Liver (tissue), 3 donors: ENCODE results near the gene HOXC13.

ENCODE experiments used
- EGR1 ChIP-seq, 2 donors: IDR thresholded peaks; 2 replicates each; pipeline ENCODE4 v1.6.1; 2016 to 2018; ENCODE audit warnings: antibody characterized with exemption in 2 of 2, low read depth in 2 of 2
- FOXA1 ChIP-seq: IDR thresholded peaks from 2 replicates; pipeline ENCODE4 v1.6.1; 2016; ENCODE audit warnings: antibody characterized with exemption
- GABPA ChIP-seq, 2 donors: IDR thresholded peaks in 1 of 2; conservative IDR thresholded peaks in 1 of 2; 2 replicates each; pipeline ENCODE4 v1.6.1; 2016; ENCODE audit warnings: antibody characterized with exemption in 2 of 2, mild to moderate bottlenecking in 1 of 2, moderate library complexity in 1 of 2
- HNF4A ChIP-seq, 2 donors: conservative IDR thresholded peaks; 2 replicates each; pipeline ENCODE4 v1.6.1; 2016; ENCODE audit warnings: antibody characterized with exemption in 2 of 2, mild to moderate bottlenecking in 2 of 2
- JUND ChIP-seq, 2 donors: IDR thresholded peaks; 2 replicates each; pipeline ENCODE4 v1.6.1; 2016; ENCODE audit warnings: antibody characterized with exemption in 2 of 2
- RAD21 ChIP-seq, 2 donors: IDR thresholded peaks; 2 replicates each; pipeline ENCODE4 v1.6.1; 2016; ENCODE audit warnings: antibody characterized with exemption in 2 of 2, mild to moderate bottlenecking in 2 of 2
- SP1 ChIP-seq: IDR thresholded peaks from 2 replicates; pipeline ENCODE4 v1.6.1; 2018; ENCODE audit warnings: antibody characterized with exemption, mild to moderate bottlenecking
- TAF1 ChIP-seq: conservative IDR thresholded peaks from 2 replicates; pipeline ENCODE4 v1.6.1; 2016; ENCODE audit warnings: antibody characterized with exemption, mild to moderate bottlenecking
- YY1 ChIP-seq: IDR thresholded peaks from 2 replicates; pipeline ENCODE4 v1.6.1; 2016; ENCODE audit warnings: antibody characterized with exemption, mild to moderate bottlenecking
- TF ChIP-seq, protein P1 (sequence below): fragments of 150-350 bp; IDR thresholded peaks from 2 replicates; pipeline ENCODE4 v1.5.1; 2017; ENCODE audit warnings: improper control_type of control experiment, low read depth, low read length; ENCODE audit not compliant: missing input control
- TF ChIP-seq, protein P2 (sequence below): IDR thresholded peaks from 2 replicates; pipeline ENCODE4 v1.6.1; 2016; ENCODE audit warnings: antibody characterized with exemption, mild to moderate bottlenecking
- TF ChIP-seq, protein P3 (sequence below): IDR thresholded peaks from 2 replicates; pipeline ENCODE4 v1.6.1; 2016; ENCODE audit warnings: antibody characterized with exemption
- TF ChIP-seq, protein P4 (sequence below): IDR thresholded peaks from 2 replicates; pipeline ENCODE4 v1.6.1; 2016; ENCODE audit warnings: antibody characterized with exemption
- TF ChIP-seq, protein P5 (sequence below): IDR thresholded peaks from 2 replicates; pipeline ENCODE4 v1.6.1; 2016; ENCODE audit warnings: antibody characterized with exemption
- donor health status: healthy.
- donor health status: healthy.

DNA sequence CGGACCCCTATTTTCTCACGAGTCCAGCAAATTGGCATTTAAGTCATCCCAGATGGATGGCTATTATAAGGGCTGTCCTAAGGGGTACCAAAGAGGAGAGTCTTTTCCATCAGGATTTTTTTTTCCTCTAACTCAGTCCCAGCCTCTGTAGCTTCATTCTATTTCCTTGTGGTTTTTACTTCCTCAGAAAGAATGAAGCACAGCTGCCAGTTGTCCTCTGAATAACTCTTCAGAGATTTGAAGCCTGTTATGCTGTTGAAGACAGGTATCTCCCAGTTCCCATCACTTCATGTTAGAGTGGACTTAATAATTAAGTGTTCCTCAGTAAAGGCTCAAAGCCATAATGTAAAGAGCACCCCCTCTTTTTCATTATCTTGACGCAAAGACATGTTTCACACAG is 48.5 kb upstream of the HOXC13 start:
- TF ChIP-seq EGR1 (IDR thresholded peaks at IDR 0.05; ENCODE audit: low read depth in 2 of 2) (no peak), RAD21 (IDR thresholded peaks at IDR 0.05) (no peak), GABPA (IDR thresholded peaks at IDR 0.05 in 1 of 2, conservative IDR thresholded peaks at IDR 0.05 in 1 of 2) (no peak), TAF1 (no peak), SP1 (no peak), HNF4A (conservative IDR thresholded peaks at IDR 0.05) (no peak), JUND (IDR thresholded peaks at IDR 0.05) (no peak), YY1 (no peak), FOXA1 (no peak)
- TF ChIP-seq, protein P1, sequence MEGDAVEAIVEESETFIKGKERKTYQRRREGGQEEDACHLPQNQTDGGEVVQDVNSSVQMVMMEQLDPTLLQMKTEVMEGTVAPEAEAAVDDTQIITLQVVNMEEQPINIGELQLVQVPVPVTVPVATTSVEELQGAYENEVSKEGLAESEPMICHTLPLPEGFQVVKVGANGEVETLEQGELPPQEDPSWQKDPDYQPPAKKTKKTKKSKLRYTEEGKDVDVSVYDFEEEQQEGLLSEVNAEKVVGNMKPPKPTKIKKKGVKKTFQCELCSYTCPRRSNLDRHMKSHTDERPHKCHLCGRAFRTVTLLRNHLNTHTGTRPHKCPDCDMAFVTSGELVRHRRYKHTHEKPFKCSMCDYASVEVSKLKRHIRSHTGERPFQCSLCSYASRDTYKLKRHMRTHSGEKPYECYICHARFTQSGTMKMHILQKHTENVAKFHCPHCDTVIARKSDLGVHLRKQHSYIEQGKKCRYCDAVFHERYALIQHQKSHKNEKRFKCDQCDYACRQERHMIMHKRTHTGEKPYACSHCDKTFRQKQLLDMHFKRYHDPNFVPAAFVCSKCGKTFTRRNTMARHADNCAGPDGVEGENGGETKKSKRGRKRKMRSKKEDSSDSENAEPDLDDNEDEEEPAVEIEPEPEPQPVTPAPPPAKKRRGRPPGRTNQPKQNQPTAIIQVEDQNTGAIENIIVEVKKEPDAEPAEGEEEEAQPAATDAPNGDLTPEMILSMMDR, result no peak
- TF ChIP-seq, protein P2, sequence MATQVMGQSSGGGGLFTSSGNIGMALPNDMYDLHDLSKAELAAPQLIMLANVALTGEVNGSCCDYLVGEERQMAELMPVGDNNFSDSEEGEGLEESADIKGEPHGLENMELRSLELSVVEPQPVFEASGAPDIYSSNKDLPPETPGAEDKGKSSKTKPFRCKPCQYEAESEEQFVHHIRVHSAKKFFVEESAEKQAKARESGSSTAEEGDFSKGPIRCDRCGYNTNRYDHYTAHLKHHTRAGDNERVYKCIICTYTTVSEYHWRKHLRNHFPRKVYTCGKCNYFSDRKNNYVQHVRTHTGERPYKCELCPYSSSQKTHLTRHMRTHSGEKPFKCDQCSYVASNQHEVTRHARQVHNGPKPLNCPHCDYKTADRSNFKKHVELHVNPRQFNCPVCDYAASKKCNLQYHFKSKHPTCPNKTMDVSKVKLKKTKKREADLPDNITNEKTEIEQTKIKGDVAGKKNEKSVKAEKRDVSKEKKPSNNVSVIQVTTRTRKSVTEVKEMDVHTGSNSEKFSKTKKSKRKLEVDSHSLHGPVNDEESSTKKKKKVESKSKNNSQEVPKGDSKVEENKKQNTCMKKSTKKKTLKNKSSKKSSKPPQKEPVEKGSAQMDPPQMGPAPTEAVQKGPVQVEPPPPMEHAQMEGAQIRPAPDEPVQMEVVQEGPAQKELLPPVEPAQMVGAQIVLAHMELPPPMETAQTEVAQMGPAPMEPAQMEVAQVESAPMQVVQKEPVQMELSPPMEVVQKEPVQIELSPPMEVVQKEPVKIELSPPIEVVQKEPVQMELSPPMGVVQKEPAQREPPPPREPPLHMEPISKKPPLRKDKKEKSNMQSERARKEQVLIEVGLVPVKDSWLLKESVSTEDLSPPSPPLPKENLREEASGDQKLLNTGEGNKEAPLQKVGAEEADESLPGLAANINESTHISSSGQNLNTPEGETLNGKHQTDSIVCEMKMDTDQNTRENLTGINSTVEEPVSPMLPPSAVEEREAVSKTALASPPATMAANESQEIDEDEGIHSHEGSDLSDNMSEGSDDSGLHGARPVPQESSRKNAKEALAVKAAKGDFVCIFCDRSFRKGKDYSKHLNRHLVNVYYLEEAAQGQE, result no peak
- TF ChIP-seq, protein P3, sequence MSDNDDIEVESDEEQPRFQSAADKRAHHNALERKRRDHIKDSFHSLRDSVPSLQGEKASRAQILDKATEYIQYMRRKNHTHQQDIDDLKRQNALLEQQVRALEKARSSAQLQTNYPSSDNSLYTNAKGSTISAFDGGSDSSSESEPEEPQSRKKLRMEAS, result no peak
- TF ChIP-seq, protein P4, sequence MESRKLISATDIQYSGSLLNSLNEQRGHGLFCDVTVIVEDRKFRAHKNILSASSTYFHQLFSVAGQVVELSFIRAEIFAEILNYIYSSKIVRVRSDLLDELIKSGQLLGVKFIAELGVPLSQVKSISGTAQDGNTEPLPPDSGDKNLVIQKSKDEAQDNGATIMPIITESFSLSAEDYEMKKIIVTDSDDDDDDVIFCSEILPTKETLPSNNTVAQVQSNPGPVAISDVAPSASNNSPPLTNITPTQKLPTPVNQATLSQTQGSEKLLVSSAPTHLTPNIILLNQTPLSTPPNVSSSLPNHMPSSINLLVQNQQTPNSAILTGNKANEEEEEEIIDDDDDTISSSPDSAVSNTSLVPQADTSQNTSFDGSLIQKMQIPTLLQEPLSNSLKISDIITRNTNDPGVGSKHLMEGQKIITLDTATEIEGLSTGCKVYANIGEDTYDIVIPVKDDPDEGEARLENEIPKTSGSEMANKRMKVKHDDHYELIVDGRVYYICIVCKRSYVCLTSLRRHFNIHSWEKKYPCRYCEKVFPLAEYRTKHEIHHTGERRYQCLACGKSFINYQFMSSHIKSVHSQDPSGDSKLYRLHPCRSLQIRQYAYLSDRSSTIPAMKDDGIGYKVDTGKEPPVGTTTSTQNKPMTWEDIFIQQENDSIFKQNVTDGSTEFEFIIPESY, result no peak
- TF ChIP-seq, protein P5, sequence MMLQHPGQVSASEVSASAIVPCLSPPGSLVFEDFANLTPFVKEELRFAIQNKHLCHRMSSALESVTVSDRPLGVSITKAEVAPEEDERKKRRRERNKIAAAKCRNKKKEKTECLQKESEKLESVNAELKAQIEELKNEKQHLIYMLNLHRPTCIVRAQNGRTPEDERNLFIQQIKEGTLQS, result no peak
